ENCODE measurements around the gene SLC43A2. TPM values are rescaled to one million over a fixed set of nuclear protein-coding genes. Genes with fewer than 3 reads are reported as not detected.
A peak's percentile ranks its signal among the peaks of the same experiment; 100 is the strongest.

SLC43A2 gene
- total and polyA plus RNA-seq, 8 donors, result 25.6 to 87.9 (median 27.0) TPM

DNA sequence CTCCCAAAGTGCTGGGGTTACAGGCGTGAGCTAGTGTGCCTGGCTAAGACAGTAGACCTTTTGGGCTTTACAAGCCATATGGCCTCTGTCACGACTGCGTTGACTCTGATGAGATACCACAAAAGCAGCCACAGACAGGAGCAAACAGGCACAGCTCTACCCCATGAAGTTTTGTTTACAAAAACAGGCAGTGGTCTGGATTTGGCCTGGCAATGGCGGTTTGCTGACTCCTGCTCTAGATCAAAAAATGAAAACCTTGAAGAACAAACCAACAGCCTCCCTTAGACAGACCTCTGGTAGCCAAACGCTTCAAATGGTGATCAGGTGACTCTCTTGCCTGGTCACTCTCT is 20.7 kb downstream of the SLC43A2 start:
- intact Hi-C loops (cut with DNase I), result no loop called here

GRCh38 chr17:1606352-1606985 is 22.2 kb downstream of the SLC43A2 start:
- no peaks in the 10 kb centered on the region for H3K9me3 ChIP-seq
- H3K4me1 ChIP-seq, result peaks cover 0 to 73% of the 10 kb centered on the region in 2 donors
- H3K27ac ChIP-seq, result peak overlapping the region; percentile 53 to 87
- DNase-seq, result peak in 1 of 4 donors; percentile 75
- intact Hi-C loops (cut with DNase I), result no loop called here
- H3K36me3 ChIP-seq, result peaks cover 0 to 65% of the 10 kb centered on the region in 2 donors
- no peaks in the 10 kb centered on the region for H3K27me3 ChIP-seq
- TF ChIP-seq, protein P1, sequence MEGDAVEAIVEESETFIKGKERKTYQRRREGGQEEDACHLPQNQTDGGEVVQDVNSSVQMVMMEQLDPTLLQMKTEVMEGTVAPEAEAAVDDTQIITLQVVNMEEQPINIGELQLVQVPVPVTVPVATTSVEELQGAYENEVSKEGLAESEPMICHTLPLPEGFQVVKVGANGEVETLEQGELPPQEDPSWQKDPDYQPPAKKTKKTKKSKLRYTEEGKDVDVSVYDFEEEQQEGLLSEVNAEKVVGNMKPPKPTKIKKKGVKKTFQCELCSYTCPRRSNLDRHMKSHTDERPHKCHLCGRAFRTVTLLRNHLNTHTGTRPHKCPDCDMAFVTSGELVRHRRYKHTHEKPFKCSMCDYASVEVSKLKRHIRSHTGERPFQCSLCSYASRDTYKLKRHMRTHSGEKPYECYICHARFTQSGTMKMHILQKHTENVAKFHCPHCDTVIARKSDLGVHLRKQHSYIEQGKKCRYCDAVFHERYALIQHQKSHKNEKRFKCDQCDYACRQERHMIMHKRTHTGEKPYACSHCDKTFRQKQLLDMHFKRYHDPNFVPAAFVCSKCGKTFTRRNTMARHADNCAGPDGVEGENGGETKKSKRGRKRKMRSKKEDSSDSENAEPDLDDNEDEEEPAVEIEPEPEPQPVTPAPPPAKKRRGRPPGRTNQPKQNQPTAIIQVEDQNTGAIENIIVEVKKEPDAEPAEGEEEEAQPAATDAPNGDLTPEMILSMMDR (IDR thresholded peaks at IDR 0.05), result no peak
- ATAC-seq, result no peak
- no peak overlapping the region for H3K4me3 ChIP-seq

More for the DNA sequence above, 20.7 kb downstream of the SLC43A2 start:
- Histone ChIP-seq H3K4me3 (no peak overlapping the region), H3K9me3 (no peaks in the 10 kb centered on the region), H3K27ac (peak overlapping the region; percentile 11 to 87), H3K27me3 (no peaks in the 10 kb centered on the region), H3K4me1 (peaks cover 0 to 88% of the 10 kb centered on the region in 2 donors), H3K36me3 (peaks cover 0 to 63% of the 10 kb centered on the region in 2 donors)
- ATAC-seq, result no peak
- no peak for DNase-seq
- TF ChIP-seq, protein P1 (IDR thresholded peaks at IDR 0.05), result no peak

DNA sequence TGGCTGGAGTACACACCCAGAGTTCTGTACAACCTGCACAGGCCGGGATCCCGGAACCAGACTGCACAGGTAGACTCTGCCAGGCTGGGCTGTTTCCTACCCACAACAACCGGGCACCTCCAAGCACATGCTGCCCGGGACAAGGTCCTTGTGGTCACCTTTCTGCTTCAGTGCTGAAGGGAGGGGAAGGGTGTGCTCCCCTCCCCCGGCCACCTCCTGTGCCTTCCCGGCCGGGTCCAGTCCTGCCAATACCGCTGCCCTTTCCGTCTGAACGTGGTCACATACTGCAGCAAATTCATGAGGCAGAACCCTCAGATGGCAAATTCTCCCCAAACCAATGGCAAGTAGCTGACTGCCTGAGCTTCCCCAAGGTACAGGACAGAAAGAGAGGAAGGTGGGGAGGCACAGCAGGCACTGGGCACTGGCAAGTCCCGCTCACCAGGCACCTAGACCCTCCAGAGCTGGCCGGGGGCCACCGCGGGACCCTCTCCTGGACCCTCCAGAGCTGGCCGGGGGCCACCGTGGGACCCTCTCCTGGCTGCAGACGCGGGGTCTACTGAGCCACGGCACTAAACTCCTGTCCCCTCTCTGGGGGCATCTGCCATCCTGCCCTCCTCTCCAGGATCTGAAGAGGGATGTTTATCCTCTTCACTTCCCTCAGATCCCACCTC is 22.8 kb downstream of the SLC43A2 start:
- peak in 1 of 4 donors; percentile 56 for DNase-seq
- ATAC-seq, result no peak
- Histone ChIP-seq H3K27ac (peak overlapping the region in 1 of 2 donors; percentile 87), H3K4me1 (peaks cover 0 to 68% of the 10 kb centered on the region in 2 donors), H3K36me3 (peaks cover 0 to 67% of the 10 kb centered on the region in 2 donors), H3K4me3 (no peak overlapping the region), H3K27me3 (no peaks in the 10 kb centered on the region), H3K9me3 (no peaks in the 10 kb centered on the region)
- TF ChIP-seq, protein P1 (IDR thresholded peaks at IDR 0.05), result no peak
- intact Hi-C loops (cut with DNase I), result no loop called here

DNA sequence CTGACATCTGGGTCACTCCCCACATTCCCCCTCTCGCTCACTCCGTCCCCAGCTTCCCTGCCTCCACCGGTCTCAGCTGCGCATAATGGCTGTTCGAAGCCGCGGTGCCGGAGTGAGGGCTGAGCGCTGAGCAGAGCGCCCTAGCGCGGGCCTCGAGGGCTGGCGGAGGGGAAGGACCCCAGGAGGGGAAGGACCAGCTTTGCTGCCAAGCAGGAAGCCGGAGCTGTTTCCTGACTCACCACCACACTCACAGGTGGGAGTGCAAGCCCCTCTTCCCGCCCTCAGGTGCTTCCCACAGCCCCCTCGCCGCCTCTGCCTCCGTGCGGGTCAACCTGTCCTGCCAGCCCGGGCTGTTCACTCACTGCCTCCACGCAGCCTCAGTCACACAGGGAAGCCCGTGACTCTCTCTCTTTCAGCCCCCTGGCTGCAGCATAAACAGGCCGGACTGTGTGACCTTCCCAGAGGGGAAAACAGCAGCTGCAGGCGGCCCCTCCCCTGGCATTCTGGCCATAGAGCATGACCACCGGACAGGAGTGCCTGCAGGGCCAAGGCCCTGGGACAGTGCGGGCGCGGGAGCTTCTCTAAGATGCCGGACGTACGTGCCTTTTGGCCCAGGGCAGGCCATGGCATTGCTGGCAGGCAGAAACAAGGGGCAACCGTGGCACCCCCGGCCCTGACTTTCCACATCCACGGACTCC is 23.7 kb downstream of the SLC43A2 start:
- Histone ChIP-seq H3K27me3 (no peaks in the 10 kb centered on the region), H3K4me3 (no peak overlapping the region), H3K4me1 (peaks cover 0 to 60% of the 10 kb centered on the region in 2 donors), H3K36me3 (peaks cover 0 to 63% of the 10 kb centered on the region in 2 donors), H3K9me3 (no peaks in the 10 kb centered on the region), H3K27ac (peak overlapping the region in 1 of 2 donors; percentile 25)
- ATAC-seq (no peak), DNase-seq (peak in 2 of 4 donors; percentile 51 to 73)
- intact Hi-C loops (cut with DNase I), result no loop called here
- TF ChIP-seq, protein P1 (IDR thresholded peaks at IDR 0.05), result no peak

DNA sequence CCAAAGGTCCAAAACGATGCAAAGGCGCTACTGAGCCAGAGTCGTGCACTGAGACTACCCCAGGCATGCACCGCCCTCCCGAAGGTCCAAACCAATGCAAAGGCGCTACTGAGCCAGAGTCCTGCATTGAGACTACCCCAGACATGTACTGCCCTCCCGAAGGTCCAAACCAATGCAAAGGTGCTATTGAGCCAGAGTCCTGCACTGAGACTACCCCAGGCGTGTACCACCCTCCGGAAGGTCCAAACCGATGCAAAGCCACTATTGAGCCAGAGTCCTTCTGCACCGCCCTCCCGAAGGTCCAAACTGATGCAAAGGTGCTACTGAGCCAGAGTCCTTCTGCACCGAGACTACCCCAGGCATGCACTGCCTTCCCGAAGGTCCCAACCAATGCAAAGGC is 27.1 kb downstream of the SLC43A2 start:
- ATAC-seq (no peak), DNase-seq (no peak)
- peaks cover 0 to 59% of the 10 kb centered on the region in 2 donors for H3K36me3 ChIP-seq
- peaks cover 0 to 25% of the 10 kb centered on the region in 2 donors for H3K4me1 ChIP-seq
- H3K4me3 ChIP-seq, result no peak overlapping the region
- TF ChIP-seq, protein P1 (IDR thresholded peaks at IDR 0.05), result no peak
- intact Hi-C loops (cut with DNase I), result no loop called here
- H3K27me3 ChIP-seq, result no peaks in the 10 kb centered on the region
- no peak overlapping the region for H3K27ac ChIP-seq
- H3K9me3 ChIP-seq, result no peaks in the 10 kb centered on the region

Measured in left lung (tissue), 10 donors.